DOHH2 (cell line): ENCODE results near the gene SMOC1.

Experiments used
- H3F3A ChIP-seq: fragments of 200-600 bp; sonication (generic), shearing (Covaris generic); 2 replicates; pipeline ENCODE4 v1.6.0; 2016; ENCODE audit warnings: antibody characterized with exemption, mild to moderate bottlenecking; ENCODE audit not compliant: control insufficient read depth, insufficient read depth
- H3K27ac ChIP-seq: fragments of 200-600 bp; sonication (generic); 2 replicates; pipeline ENCODE4 v1.5.1; 2014; ENCODE audit warnings: low read depth, mild to moderate bottlenecking, low read length, moderate library complexity
- H3K27me3 ChIP-seq: fragments of 200-600 bp; sonication (generic); 2 replicates; pipeline ENCODE4 v1.6.1; 2014; ENCODE audit warnings: mild to moderate bottlenecking, low read length, mixed read lengths; ENCODE audit not compliant: control insufficient read depth
- H3K36me3 ChIP-seq: fragments of 200-600 bp; sonication (generic); 2 replicates; pipeline ENCODE4 v1.6.1; 2014; ENCODE audit warnings: mild to moderate bottlenecking, low read length, moderate library complexity, mixed read lengths; ENCODE audit not compliant: control insufficient read depth
- H3K4me1 ChIP-seq: fragments of 200-600 bp; sonication (generic); 2 replicates; pipeline ENCODE4 v1.6.1; 2014; ENCODE audit warnings: mild to moderate bottlenecking, low read length, mixed read lengths; ENCODE audit not compliant: control insufficient read depth
- H3K4me2 ChIP-seq: fragments of 200-600 bp; sonication (generic); 2 replicates; pipeline ENCODE4 v1.6.0; 2014; ENCODE audit warnings: mild to moderate bottlenecking, low read length, moderate library complexity
- H3K4me3 ChIP-seq: fragments of 200-600 bp; sonication (generic); 2 replicates; pipeline ENCODE4 v1.5.1; 2014; ENCODE audit warnings: mild to moderate bottlenecking, low read length, mixed read lengths
- H3K79me2 ChIP-seq: fragments of 200-600 bp; sonication (generic); 2 replicates; pipeline ENCODE4 v1.6.1; 2014; ENCODE audit warnings: mild to moderate bottlenecking, low read length, mixed read lengths; ENCODE audit not compliant: control insufficient read depth
- H3K9me2 ChIP-seq: fragments of 200-600 bp; sonication (generic); replicated peaks from 2 replicates; pipeline ENCODE4 v1.6.1; 2014; ENCODE audit warnings: mild to moderate bottlenecking, low read length, mixed read lengths; ENCODE audit not compliant: control insufficient read depth
- H3K9me3 ChIP-seq: fragments of 200-600 bp; sonication (generic); 2 replicates; pipeline ENCODE4 v1.6.1; 2014; ENCODE audit warnings: antibody characterized with exemption, low read length, mixed read lengths; ENCODE audit not compliant: control insufficient read depth, insufficient read depth
- H4K20me1 ChIP-seq: fragments of 200-600 bp; sonication (generic); 2 replicates; pipeline ENCODE4 v1.6.0; 2014; ENCODE audit warnings: low read depth, mild to moderate bottlenecking, antibody characterized with exemption, low read length, moderate library complexity; ENCODE audit not compliant: control insufficient read depth, insufficient read depth
- CTCF ChIP-seq: fragments of 200-600 bp; sonication (generic); IDR thresholded peaks from one replicate; pipeline ENCODE4 v1.5.1; 2014; ENCODE audit warnings: antibody characterized with exemption, mild to moderate bottlenecking, low read depth, low read length; ENCODE audit not compliant: poor library complexity, severe bottlenecking
- EZH2phosphoT487 ChIP-seq: fragments of 200-600 bp; sonication (generic); IDR thresholded peaks from 2 replicates; pipeline ENCODE4 v1.6.1; 2017; ENCODE audit warnings: borderline replicate concordance, mild to moderate bottlenecking, antibody characterized with exemption, low read length, moderate library complexity, mixed read lengths

The SMOC1 gene

DNA sequence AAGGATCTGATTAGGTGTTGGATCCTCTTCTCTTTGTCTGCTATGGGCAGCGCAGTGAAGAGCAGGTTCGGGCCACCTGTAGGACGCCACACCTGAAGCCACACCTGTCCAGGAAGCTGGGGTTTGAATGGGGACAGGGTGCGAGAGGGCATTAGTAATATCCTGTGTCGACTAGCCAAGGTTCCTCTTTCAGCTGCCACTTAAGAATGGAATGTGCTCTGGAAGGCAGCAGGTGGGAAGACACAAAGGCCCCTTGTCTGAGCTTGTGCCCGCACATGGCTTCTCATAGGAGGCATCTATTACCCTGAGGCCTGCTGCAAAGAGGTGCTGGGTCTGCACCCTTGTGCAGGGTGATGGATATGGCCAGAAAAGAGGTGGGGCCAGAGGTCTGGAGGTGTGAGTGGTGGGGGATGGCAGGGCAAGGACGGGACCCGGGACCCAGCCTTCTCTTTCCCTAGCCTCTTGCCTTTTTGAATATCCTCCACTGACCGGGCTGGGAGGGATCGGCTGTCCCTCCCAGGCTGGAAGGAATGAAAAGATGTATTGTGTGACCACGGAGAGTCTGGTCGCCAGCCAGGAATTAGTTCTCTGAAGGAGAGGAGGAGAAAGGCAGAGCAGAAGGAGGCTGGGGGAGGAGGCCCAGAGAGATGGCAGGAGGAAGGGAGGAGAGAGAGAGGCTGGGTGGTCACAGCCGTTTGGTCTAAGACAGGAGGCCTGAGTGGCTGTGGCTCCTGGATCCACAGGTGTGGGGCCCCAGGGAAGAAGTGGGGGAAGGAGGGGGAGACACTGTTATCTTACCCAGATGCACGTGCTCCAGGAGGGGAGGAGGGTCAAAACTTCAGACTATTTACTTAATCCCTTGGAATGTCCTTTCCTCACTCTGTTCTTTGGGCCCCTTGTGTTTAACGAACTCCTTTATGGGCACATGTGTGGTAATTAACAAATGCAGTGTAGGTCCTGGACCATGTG is 101.5 kb downstream of the SMOC1 start:
- H3K4me3 ChIP-seq: no peak overlapping the region
- TF ChIP-seq EZH2phosphoT487 (no peak), CTCF (no peak)
- H3K79me2 ChIP-seq: no peaks in the 10 kb centered on the region
- no peaks in the 10 kb centered on the region for H3F3A ChIP-seq
- H4K20me1 ChIP-seq: no peaks in the 10 kb centered on the region
- no peak overlapping the region for H3K4me2 ChIP-seq
- H3K27me3 ChIP-seq: peaks cover 3% of the 10 kb centered on the region; the same call in 1 of the 2 replicates
- H3K36me3 ChIP-seq: no peaks in the 10 kb centered on the region
- H3K9me3 ChIP-seq: no peaks in the 10 kb centered on the region
- H3K9me2 ChIP-seq: no peaks in the 10 kb centered on the region
- H3K27ac ChIP-seq: no peak overlapping the region
- H3K4me1 ChIP-seq: no peaks in the 10 kb centered on the region

DNA sequence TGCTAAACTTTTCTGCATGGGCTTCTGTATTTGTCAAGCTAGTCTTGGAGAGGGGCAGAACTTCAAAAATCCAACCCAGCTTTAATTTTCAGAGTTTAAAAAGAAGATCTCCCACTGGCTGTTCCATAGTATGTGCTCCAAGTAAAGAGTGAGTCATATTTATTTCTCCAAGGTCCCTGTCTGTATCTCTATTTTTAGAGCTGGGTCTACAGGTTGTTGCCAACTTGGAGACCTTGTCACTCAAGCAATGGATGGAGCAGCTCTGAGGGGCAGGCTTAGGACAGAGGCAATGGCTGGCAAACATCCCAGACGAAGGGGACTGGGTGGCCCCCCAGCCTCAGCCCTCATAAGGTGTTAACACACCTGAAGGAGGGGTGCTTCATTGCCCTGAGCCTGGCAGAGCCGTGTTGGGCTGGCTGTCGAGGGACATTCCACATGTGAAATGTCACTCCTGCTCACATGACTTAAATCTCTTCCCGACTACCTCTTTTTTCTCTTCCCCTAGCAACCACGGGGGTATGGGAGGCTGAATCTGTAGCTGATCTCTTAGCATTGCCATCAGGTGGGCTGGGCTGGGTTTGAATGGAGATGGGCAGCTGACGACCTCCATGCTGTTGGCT is 103.1 kb downstream of the SMOC1 start:
- H3K4me2 ChIP-seq: no peak overlapping the region
- H3F3A ChIP-seq: no peaks in the 10 kb centered on the region
- no peaks in the 10 kb centered on the region for H4K20me1 ChIP-seq
- H3K79me2 ChIP-seq: no peaks in the 10 kb centered on the region
- no peaks in the 10 kb centered on the region for H3K36me3 ChIP-seq
- TF ChIP-seq EZH2phosphoT487 (no peak), CTCF (no peak)
- H3K4me3 ChIP-seq: no peak overlapping the region
- no peaks in the 10 kb centered on the region for H3K4me1 ChIP-seq
- no peaks in the 10 kb centered on the region for H3K9me3 ChIP-seq
- no peaks in the 10 kb centered on the region for H3K9me2 ChIP-seq
- H3K27me3 ChIP-seq: peaks cover 8% of the 10 kb centered on the region; the same call in 1 of the 2 replicates
- no peak overlapping the region for H3K27ac ChIP-seq

GRCh38 chr14:69982886-69983285 is 103.7 kb downstream of the SMOC1 start:
- no peaks in the 10 kb centered on the region for H3K9me2 ChIP-seq
- no peaks in the 10 kb centered on the region for H4K20me1 ChIP-seq
- H3K9me3 ChIP-seq: no peaks in the 10 kb centered on the region
- no peaks in the 10 kb centered on the region for H3K79me2 ChIP-seq
- peaks cover 11% of the 10 kb centered on the region; the same call in 1 of the 2 replicates for H3K27me3 ChIP-seq
- no peaks in the 10 kb centered on the region for H3K36me3 ChIP-seq
- H3K4me3 ChIP-seq: no peak overlapping the region
- H3K27ac ChIP-seq: no peak overlapping the region
- no peak overlapping the region for H3K4me2 ChIP-seq
- no peaks in the 10 kb centered on the region for H3F3A ChIP-seq
- H3K4me1 ChIP-seq: no peaks in the 10 kb centered on the region
- no peak for TF ChIP-seq EZH2phosphoT487
- TF ChIP-seq CTCF: no peak
